NCI-H226 (cell line): ENCODE results near the gene SYT17.

Experiments
- DNase-seq: peaks from one replicate; pipeline ENCODE4 v3.0.0-alpha.2; 2015

SYT17 gene

DNA sequence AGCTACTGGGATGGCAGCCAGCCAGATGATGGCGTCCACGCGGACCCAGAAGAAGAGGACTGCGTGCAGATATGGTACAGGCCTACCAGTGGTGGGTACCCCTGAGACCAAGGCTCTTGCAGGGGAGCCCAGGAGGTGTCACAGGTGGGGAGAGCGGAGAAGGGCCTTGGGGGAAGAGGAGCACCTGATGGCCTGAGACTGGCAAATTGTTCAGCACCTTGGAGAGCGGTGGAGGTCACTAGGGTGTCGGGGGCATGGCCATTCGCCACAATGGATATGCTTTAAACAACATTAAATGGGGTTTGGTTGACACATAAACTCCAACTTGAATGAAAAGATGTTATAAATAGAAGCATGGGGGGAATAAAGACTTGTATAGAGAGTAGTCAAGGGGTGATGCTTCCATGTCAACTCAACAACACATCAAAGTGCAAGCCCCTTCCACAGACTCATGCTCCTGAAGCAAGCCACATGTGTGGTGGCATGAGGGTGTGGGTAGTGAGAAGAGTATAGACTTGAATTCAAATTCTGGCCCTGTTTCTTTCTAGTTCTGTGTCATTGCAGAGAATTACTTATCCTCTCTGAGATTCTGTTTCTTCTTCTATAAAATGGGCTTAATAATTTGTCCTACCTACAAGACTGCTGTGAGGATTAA lies 139.7 kb downstream of the SYT17 start:
- no peak for DNase-seq

DNA sequence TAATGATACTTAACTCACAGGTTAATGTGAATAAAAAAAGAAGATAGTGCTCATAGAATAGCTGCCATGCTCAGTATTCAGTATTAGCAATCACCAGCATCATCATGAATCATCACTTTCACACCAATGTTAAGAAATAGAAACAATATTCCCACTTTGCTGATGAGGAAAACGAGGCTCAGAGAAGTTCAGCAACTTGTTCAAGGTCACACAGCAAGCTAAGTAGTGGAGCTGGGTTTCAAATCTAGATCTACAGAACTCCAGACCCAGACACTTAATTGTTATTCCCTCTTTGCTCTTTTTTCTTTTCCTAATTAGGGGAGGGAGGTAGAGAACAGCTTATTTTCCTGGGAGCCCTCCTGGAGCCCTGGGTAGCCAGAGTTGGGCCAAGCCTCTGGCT lies 140.4 kb downstream of the SYT17 start:
- DNase-seq = no peak

DNA sequence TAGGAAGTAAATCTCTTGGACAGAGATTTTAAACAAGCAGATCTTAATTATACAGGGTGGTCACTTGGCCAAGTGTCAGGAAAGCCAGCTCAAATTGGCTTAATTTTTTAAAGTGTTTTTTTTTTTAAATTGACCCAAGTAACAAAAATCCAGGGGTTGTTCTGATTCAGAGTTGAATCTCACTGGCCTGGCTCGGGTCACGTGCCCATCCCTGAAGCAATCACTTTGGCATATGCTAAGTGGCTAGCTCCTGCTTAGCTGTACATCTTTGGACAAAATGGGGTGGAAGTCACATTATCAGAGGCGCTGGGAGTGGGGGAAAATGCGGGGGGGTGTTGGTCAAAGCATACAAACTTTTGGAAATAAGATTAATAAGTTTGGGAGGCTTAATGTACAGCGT lies 141.1 kb downstream of the SYT17 start:
- DNase-seq = no peak

DNA sequence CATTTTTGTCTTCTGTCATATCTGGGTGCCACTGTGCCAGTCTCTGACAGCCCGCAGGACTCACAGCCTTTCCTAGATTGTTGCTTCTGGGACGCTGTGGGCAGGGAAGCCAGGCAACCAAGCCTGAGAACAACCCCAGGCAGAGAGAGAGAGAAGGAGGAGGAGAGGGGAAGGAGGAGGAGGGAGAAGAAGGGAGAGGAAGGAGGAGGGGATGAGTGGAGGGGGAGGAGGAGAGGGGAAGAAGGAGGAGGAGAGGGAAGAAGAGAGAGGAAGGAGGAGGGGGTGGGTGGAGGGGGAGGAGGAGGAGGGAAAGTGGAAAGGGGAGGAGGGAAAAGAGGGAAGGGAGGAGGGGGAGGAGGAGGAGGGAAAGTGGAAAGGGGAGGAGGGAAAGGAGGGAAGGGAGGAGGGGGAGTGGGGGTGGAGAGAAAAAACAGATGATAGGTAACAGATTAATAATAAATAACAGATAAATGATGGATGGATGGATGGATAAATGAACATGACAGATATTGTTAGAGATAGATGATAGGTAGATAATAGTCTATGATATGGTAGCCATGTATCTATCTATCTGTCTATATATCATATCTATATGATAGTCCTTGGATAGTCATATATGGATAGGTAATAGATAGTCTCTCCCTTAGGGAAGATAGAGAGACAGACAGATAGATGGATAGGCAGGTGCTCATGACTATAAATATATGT lies 146.8 kb downstream of the SYT17 start:
- no peak for DNase-seq

DNA sequence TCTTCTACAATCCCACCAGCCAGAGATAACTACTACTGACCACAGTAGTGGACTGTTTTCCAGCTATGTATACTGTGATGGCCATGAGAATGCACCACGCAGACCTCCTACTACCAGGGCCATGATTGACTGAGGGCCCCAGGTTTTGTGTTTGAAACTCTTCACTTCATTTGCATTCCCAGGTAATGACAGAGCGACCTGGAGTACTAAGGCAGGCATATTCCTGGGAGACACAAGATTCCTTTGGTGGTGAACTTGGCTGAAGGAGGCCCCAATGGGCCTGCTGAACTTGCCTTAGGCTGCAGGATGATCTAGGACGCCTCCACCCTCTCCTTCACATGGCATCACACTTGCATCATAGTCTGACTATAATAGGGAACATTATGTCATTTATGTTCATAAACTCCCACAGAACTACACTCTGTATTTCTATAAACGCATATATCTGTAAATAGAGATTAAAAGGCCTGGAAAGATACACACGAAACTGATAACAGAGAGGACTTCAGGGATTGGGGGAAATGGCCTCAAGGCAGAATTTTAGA lies 147.9 kb downstream of the SYT17 start:
- no peak for DNase-seq

DNA sequence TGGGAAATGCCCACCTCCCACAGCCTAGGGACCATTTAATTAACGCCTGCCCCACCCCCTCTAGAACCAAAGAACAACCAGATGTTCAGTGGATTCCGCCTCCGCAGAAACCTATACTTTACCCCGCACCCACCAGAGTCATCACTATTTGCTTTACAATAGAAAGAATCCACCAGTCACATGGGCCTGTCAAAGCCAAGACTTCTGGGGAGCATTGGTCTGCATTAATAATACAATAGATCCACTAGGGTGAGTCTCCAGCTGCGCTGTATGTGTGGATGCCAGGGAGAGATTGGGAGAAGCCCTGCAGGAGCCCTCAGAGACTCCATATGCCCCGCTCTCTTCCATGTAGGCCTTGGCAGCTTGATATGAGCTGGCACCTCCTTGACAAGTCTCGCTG lies 148.8 kb downstream of the SYT17 start:
- no peak for DNase-seq
